Subcutaneous adipose tissue (tissue), 4 donors: ENCODE results near the gene VTI1A. TPM values are rescaled to one million over a fixed set of nuclear protein-coding genes. Genes with fewer than 3 reads are reported as not detected.

Source experiments
- CTCF ChIP-seq: fragments of 450-650 bp; IDR thresholded peaks from one replicate; pipeline ENCODE4 v1.5.1; 2016; ENCODE audit warnings: low read depth, mild to moderate bottlenecking, control low read depth, antibody characterized with exemption, moderate library complexity
- small RNA-seq: library from RNA; depleted of rRNA; stranded (forward); fragments of <200 nt; gene quantifications from one replicate; pipeline ENCODE3, GENCODE V24; 2016
- total RNA-seq, 4 donors: library from RNA; depleted of rRNA; stranded (reverse); fragments of >200 nt; gene quantifications; one replicate each; pipeline ENCODE4 v1.1.0, GENCODE V29; 2016

Gene VTI1A
- total RNA-seq, 4 donors from 2014 or later, result 48.4 to 70.3 (median 61.9) TPM

GRCh38 chr10:112852306-112852705 is 405.3 kb downstream of the VTI1A start:
- no peak for TF ChIP-seq CTCF

- no peak for TF ChIP-seq CTCF
Observed at GRCh38 chr10:112855134-112855533, 408.1 kb downstream of the VTI1A start.

- no peak for TF ChIP-seq CTCF
Observed at GRCh38 chr10:112857493-112857892, 410.5 kb downstream of the VTI1A start.

- TF ChIP-seq CTCF, result no peak
Observed at GRCh38 chr10:112858986-112859651, 412.1 kb downstream of the VTI1A start.

GRCh38 chr10:112859793-112860192 is 412.8 kb downstream of the VTI1A start:
- TF ChIP-seq CTCF, result no peak

Small RNAs within 50 kb of the gene (small RNA-seq; reads per million reads assigned to genes)
- gene AC022018.1 (not detected), gene MIR4295 (not detected)

Other genes with a start within 250 kb of the VTI1A start
- not detected for gene TECTB, start 163.8 kb upstream of the VTI1A start, total RNA-seq
- 10 to 100 TPM; 24.9 to 50.5 (median 34.3) TPM for gene ACSL5, start 73.1 kb upstream of the VTI1A start, total RNA-seq
- 10 to 100 TPM; 26.6 to 34.7 (median 30.2) TPM for gene ZDHHC6, start 301 bp upstream of the VTI1A start, total RNA-seq